HG03064 (cell line): ENCODE results near the gene TMEM52B.
A peak's percentile ranks its signal among the peaks of the same experiment; 100 is the strongest.
"Not testable (repeated sequence)": the region's sequence is repeated elsewhere in the genome, so short reads cannot be mapped to it uniquely, and the experiment has no call there.

ENCODE experiments used
- ATAC-seq: cut with Tn5 transposase; IDR thresholded peaks from one replicate; pipeline ENCODE4 v1.9.1; 2021; ENCODE audit warnings: low read depth; ENCODE audit not compliant: unreplicated experiment

TMEM52B gene

GRCh38 chr12:10211101-10211939, 32.5 kb downstream of the TMEM52B start:
- no peak for ATAC-seq

GRCh38 chr12:10211940-10212738, 33.3 kb downstream of the TMEM52B start:
- peak; percentile 66 for ATAC-seq

- ATAC-seq, result peak; percentile 49
These were observed 33.9 kb downstream of the TMEM52B start, which contains the start of gene GABARAPL1 for GRCh38 chr12:10212739-10213131. GABARAPL1 (plus strand) TSS chr12:10212877; CDS start chr12:10213130, 253 bp downstream.

- ATAC-seq, result no peak
These were observed 34.6 kb downstream of the TMEM52B start for GRCh38 chr12:10213168-10214135.

DNA sequence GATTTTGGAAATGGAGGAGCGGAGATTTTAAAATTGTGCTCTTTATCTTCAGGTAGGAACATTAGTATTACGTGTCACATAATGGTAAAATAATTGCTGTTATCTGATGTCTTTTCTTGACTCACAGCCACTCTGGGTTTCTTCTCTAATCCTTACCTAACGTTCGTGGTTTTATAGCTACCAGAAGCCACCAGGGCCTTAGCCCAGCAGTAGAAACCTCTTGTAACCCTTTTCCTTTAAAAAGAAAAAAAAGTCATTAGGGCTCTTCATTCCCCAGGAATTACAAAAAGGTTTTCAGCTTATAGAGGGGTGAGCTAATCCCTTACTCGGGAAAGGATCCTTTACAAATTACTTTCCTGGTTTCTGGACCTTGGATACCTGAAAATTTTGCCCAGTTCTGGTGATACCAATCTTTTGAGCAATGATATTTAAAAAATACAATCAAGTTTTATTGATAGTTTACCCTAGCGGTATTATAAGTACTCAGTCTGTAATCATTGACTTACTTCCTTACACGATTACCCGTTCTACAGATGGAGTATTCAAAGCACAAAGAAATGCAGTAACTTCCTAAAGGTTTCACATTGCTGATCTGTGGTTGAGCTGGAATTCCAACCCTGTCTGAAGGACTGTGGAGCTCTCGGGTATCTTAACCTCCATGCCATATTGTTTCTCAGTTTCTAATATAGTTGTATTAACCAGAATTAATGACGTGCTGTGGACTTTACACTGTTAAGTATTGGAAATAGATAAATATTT, 35.5 kb downstream of the TMEM52B start:
- ATAC-seq, result no peak

DNA sequence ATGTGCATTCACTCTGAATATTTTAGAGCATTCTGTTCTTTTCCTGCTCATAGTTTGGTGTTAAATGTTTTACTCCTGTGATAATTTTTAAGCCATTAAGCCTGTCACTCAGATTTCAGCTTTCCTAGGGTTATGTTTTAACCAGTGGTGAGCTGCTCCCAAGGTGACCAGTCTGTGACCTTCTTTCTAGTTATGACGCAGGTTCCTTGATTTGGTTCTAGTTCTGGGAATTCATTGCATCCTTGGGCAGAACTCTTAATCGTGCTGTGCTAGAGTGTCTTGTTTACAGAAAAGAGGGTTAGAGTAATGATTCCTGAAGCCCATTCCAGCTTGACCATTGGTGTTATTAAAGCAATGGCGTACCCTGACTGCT, 36.0 kb downstream of the TMEM52B start:
- no peak for ATAC-seq

- no peak for ATAC-seq
These were observed 36.6 kb downstream of the TMEM52B start for GRCh38 chr12:10215436-10215835.

- ATAC-seq, result not testable (repeated sequence)
These were observed 37.1 kb downstream of the TMEM52B start for GRCh38 chr12:10215946-10216345.

DNA sequence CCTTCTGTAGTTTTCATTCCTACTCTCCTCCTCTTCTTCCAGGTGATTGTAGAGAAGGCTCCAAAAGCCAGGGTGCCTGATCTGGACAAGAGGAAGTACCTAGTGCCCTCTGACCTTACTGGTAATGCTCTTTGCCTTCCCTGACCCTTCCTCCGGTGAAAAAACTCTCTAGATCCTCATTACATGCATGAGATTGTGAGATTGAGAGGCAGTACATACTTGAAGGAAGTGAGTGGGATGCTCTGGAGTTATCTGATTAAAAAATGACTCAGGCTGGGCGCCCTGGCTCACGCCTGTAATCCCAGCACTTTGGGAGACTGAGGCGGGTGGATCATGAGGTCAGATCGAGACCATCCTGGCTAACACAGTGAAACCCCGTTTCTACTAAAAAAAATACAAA, 39.2 kb downstream of the TMEM52B start:
- ATAC-seq, result no peak

DNA sequence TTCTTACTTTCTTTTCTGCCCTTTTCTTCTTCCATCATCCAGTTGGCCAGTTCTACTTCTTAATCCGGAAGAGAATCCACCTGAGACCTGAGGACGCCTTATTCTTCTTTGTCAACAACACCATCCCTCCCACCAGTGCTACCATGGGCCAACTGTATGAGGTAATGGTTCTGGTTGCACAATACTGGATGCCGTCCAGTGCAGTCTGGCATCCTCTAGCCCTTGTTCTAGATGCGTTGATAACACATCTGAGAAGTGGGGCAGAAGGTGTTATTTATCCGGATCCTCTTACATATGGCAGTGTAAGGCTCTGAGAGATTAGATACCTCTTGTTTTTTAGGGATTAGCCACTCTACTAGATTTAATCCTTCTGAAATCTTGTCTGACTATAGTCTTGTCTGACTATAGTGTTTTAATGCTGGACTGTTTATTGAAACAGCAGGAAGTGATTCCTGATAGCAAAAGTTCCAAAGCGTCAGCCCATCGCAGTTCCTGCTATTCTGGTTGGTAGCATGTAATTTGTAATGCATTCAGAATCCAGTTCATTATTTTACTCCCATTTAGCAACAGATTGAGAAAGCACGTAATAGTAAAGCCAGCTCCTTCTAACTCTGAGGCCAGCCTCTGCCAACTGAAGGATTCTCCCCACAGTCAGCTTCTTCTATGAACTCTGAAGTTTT, 41.7 kb downstream of the TMEM52B start:
- ATAC-seq, result no peak

DNA sequence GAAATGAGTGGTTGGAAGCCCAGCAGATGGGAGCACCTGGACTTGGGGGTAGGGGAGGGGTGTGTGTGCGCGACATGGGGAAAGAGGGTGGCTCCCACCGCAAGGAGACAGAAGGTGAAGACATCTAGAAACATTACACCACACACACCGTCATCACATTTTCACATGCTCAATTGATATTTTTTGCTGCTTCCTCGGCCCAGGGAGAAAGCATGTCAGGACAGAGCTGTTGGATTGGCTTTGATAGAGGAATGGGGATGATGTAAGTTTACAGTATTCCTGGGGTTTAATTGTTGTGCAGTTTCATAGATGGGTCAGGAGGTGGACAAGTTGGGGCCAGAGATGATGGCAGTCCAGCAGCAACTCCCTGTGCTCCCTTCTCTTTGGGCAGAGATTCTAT, 43.0 kb downstream of the TMEM52B start:
- no peak for ATAC-seq

DNA sequence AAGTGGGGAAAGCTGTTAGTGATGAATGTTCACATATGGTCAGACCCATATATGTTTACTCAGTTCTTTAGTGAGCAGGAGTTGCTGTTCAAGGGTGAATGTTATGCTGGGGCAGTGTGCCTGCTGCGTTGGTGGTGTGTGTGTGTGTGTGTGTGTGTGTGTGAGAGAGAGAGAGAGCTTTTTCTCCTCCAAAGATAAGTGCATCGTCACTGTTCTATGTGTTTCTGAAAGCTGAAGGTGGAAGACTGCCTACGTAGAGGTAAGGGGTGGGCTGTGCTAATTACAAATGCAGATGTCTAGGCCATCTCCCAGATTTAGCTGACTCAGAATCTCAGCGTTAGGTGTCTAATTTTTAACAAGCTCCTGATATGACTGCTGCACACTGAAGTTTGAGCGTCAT, 44.4 kb downstream of the TMEM52B start:
- no peak for ATAC-seq

GRCh38 chr12:10225426-10225825, 46.6 kb downstream of the TMEM52B start:
- ATAC-seq, result not testable (repeated sequence)

DNA sequence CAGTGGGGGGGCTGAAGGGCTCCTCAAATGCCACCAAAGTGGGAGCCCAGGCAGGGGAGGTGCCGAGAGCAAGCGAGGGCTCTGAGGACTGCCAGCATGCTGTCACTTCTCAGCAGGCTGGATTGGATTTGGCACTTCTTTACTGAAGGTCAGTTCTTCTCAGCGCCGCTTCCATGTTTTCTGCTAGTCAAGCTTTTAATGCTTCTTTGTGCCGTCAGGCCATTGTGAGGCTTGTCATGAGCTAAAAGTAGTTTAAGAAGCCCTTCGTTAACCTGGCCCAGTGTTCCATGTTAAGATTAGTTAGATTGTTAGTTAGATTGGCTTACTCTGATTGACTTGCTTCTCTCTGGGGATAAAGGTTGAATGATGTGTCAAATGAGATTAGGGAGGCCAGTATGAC, 47.3 kb downstream of the TMEM52B start:
- ATAC-seq, result no peak

DNA sequence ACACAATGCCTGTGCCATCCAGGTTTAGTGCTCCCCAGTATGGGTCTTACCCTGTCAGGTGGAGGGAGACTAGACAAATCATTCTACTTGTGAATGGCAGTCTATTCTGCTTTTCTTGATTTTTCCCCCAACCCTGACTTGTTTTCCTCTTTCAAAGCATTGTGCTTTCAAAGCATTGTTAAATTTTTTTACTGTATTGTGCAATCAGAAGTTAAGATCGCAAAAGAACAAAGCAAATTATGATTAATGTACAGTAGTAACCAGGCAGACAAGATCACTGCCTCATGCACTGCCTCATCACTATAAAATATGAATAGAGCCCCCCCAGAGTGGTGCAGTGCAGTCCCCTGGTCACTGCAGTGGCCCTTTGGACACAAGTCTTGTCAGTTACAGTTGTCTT, 47.9 kb downstream of the TMEM52B start:
- ATAC-seq, result no peak

DNA sequence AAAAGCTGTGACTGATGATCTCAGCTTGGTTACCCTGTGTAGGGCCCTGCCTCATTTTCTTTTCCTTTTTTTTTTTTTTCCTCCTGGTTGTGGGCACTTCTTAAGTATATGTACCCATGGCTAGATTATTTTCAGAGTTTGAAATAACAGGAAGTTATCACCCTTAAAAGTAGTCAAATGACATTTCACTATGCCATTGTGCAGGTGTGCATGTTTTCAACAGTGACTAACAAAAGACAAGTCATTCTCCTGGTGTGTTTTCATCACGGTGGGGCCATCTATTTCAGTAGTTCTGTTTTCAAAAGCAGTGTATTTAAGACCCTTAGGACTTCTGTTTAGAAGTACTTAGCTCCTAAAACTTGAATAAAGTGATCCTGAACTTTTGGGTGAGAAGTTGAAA, 48.8 kb downstream of the TMEM52B start:
- ATAC-seq, result no peak

DNA sequence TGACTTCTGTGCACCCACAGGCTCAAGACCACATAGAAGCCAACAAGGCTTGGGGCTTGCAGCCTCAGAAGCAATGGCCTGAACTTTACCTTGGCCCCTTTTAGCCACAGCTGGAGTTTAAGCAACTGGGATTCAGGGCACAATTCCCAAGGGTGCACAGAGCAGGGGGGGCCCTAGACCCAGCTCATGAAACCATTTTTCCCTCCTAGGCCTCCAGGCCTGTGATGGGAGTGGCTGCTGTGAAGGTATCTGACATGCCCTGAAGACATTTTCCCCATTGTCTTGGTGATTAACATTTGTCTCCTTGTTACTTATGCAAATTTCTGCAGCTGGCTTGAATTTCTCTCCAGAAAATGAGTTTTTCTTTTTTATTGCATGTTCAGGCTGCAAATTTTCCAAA, 55.7 kb downstream of the TMEM52B start:
- no peak for ATAC-seq

GRCh38 chr12:10235761-10236631, 57.2 kb downstream of the TMEM52B start:
- no peak for ATAC-seq
